ENCODE data around the gene PRDM1. TPM values are rescaled to one million over a fixed set of nuclear protein-coding genes. Genes with fewer than 3 reads are reported as not detected.

Gene PRDM1
- total RNA-seq, 2 donors from 2014 or later, result 25.2 to 107 TPM

GRCh38 chr6:106117579-106117978 lies 31.4 kb downstream of the PRDM1 start:
- H3K36me3 Mint-ChIP-seq (ENCODE audit: insufficient read depth in 2 of 2), result no peaks in the 10 kb centered on the region
- no peaks in the 10 kb centered on the region for H3K9me3 Mint-ChIP-seq
- peak; percentile 65 for DNase-seq
- peak overlapping the region; percentile 49 to 83 for H3K4me3 Mint-ChIP-seq
- H3K4me1 Mint-ChIP-seq (ENCODE audit: low read depth), result peaks cover 95% of the 10 kb centered on the region
- H3K27ac Mint-ChIP-seq, result peak overlapping the region; percentile 89
- H3K27me3 Mint-ChIP-seq (ENCODE audit: low read depth), result peaks cover 7% of the 10 kb centered on the region
- ATAC-seq (replicated peaks in 1 of 2), result peak; percentile 54 to 65

GRCh38 chr6:106118835-106119431 lies 32.8 kb downstream of the PRDM1 start:
- no peaks in the 10 kb centered on the region for H3K9me3 Mint-ChIP-seq
- H3K27ac Mint-ChIP-seq, result no peak overlapping the region
- ATAC-seq (replicated peaks in 1 of 2), result no peak
- peak overlapping the region in 1 of 2 donors; percentile 3 for H3K4me3 Mint-ChIP-seq
- peaks cover 89% of the 10 kb centered on the region for H3K4me1 Mint-ChIP-seq (ENCODE audit: low read depth)
- peaks cover 16% of the 10 kb centered on the region for H3K27me3 Mint-ChIP-seq (ENCODE audit: low read depth)
- no peak for DNase-seq
- no peaks in the 10 kb centered on the region for H3K36me3 Mint-ChIP-seq (ENCODE audit: insufficient read depth in 2 of 2)

- Mint-ChIP-seq H3K4me1 (ENCODE audit: low read depth) (peaks cover 89% of the 10 kb centered on the region), H3K27ac (no peak overlapping the region), H3K27me3 (ENCODE audit: low read depth) (peaks cover 23% of the 10 kb centered on the region), H3K9me3 (no peaks in the 10 kb centered on the region), H3K4me3 (peak overlapping the region in 1 of 2 donors; percentile 21), H3K36me3 (ENCODE audit: insufficient read depth in 2 of 2) (no peaks in the 10 kb centered on the region)
- ATAC-seq (replicated peaks in 1 of 2), result no peak
- no peak for DNase-seq
Observed at GRCh38 chr6:106119546-106119945, 33.4 kb downstream of the PRDM1 start.

- no peak for ATAC-seq (replicated peaks in 1 of 2)
- H3K27ac Mint-ChIP-seq, result no peak overlapping the region
- no peaks in the 10 kb centered on the region for H3K36me3 Mint-ChIP-seq (ENCODE audit: insufficient read depth in 2 of 2)
- no peak for DNase-seq
- H3K4me1 Mint-ChIP-seq (ENCODE audit: low read depth), result peaks cover 89% of the 10 kb centered on the region
- peaks cover 25% of the 10 kb centered on the region for H3K27me3 Mint-ChIP-seq (ENCODE audit: low read depth)
- no peaks in the 10 kb centered on the region for H3K9me3 Mint-ChIP-seq
- H3K4me3 Mint-ChIP-seq, result peak overlapping the region in 1 of 2 donors; percentile 21
Observed at GRCh38 chr6:106120006-106120405, 33.9 kb downstream of the PRDM1 start.

- Mint-ChIP-seq H3K27me3 (ENCODE audit: low read depth) (peaks cover 25% of the 10 kb centered on the region), H3K9me3 (no peaks in the 10 kb centered on the region), H3K4me1 (ENCODE audit: low read depth) (peaks cover 88% of the 10 kb centered on the region), H3K4me3 (peak overlapping the region in 1 of 2 donors; percentile 21), H3K27ac (no peak overlapping the region), H3K36me3 (ENCODE audit: insufficient read depth in 2 of 2) (no peaks in the 10 kb centered on the region)
- ATAC-seq (replicated peaks in 1 of 2) (no peak), DNase-seq (no peak)
Observed at GRCh38 chr6:106120406-106120805, 34.3 kb downstream of the PRDM1 start.

- Mint-ChIP-seq H3K9me3 (no peaks in the 10 kb centered on the region), H3K36me3 (ENCODE audit: insufficient read depth in 2 of 2) (no peaks in the 10 kb centered on the region), H3K27ac (no peak overlapping the region), H3K27me3 (ENCODE audit: low read depth) (peaks cover 25% of the 10 kb centered on the region), H3K4me3 (no peak overlapping the region), H3K4me1 (ENCODE audit: low read depth) (peaks cover 83% of the 10 kb centered on the region)
- ATAC-seq (replicated peaks in 1 of 2), result no peak
- DNase-seq, result no peak
Observed at GRCh38 chr6:106122306-106122918, 36.3 kb downstream of the PRDM1 start.

- ATAC-seq (replicated peaks in 1 of 2) (no peak), DNase-seq (no peak)
- Mint-ChIP-seq H3K4me3 (no peak overlapping the region), H3K36me3 (ENCODE audit: insufficient read depth in 2 of 2) (no peaks in the 10 kb centered on the region), H3K27ac (no peak overlapping the region), H3K27me3 (ENCODE audit: low read depth) (peaks cover 25% of the 10 kb centered on the region), H3K9me3 (no peaks in the 10 kb centered on the region), H3K4me1 (ENCODE audit: low read depth) (peaks cover 76% of the 10 kb centered on the region)
Observed at GRCh38 chr6:106122938-106123656, 37.0 kb downstream of the PRDM1 start.

- DNase-seq (no peak), ATAC-seq (replicated peaks in 1 of 2) (no peak)
- peaks cover 28% of the 10 kb centered on the region for H3K27me3 Mint-ChIP-seq (ENCODE audit: low read depth)
- H3K4me1 Mint-ChIP-seq (ENCODE audit: low read depth), result peaks cover 67% of the 10 kb centered on the region
- H3K9me3 Mint-ChIP-seq, result no peaks in the 10 kb centered on the region
- H3K27ac Mint-ChIP-seq, result no peak overlapping the region
- H3K36me3 Mint-ChIP-seq (ENCODE audit: insufficient read depth in 2 of 2), result no peaks in the 10 kb centered on the region
- peak overlapping the region in 1 of 2 donors; percentile 4 for H3K4me3 Mint-ChIP-seq
Observed at GRCh38 chr6:106124015-106124414, 37.9 kb downstream of the PRDM1 start.

GRCh38 chr6:106124437-106125430 lies 38.6 kb downstream of the PRDM1 start:
- no peak overlapping the region for H3K27ac Mint-ChIP-seq
- peak in 1 of 2 donors; percentile 13 for ATAC-seq (replicated peaks in 1 of 2)
- peaks cover 30% of the 10 kb centered on the region for H3K27me3 Mint-ChIP-seq (ENCODE audit: low read depth)

GRCh38 chr6:106125925-106126435 lies 39.8 kb downstream of the PRDM1 start:
- H3K27me3 Mint-ChIP-seq (ENCODE audit: low read depth), result peaks cover 30% of the 10 kb centered on the region
- ATAC-seq (replicated peaks in 1 of 2) (peak; percentile 77 to 85), DNase-seq (peak; percentile 62 to 73)
- no peaks in the 10 kb centered on the region for H3K36me3 Mint-ChIP-seq (ENCODE audit: insufficient read depth in 2 of 2)
- no peaks in the 10 kb centered on the region for H3K9me3 Mint-ChIP-seq
- peak overlapping the region; percentile 64 for H3K27ac Mint-ChIP-seq
- H3K4me1 Mint-ChIP-seq (ENCODE audit: low read depth), result peaks cover 51% of the 10 kb centered on the region
- H3K4me3 Mint-ChIP-seq, result peak overlapping the region; percentile 68 to 83

More at GRCh38 chr6:106124437-106125430, 38.6 kb downstream of the PRDM1 start:
- DNase-seq, result no peak
- Mint-ChIP-seq H3K36me3 (ENCODE audit: insufficient read depth in 2 of 2) (no peaks in the 10 kb centered on the region), H3K4me3 (peak overlapping the region in 1 of 2 donors; percentile 33), H3K4me1 (ENCODE audit: low read depth) (peaks cover 60% of the 10 kb centered on the region), H3K9me3 (no peaks in the 10 kb centered on the region)

- Mint-ChIP-seq H3K9me3 (no peaks in the 10 kb centered on the region), H3K4me3 (peak overlapping the region; percentile 68 to 83), H3K4me1 (ENCODE audit: low read depth) (peaks cover 48% of the 10 kb centered on the region), H3K27me3 (ENCODE audit: low read depth) (peaks cover 30% of the 10 kb centered on the region), H3K27ac (peak overlapping the region; percentile 61), H3K36me3 (ENCODE audit: insufficient read depth in 2 of 2) (no peaks in the 10 kb centered on the region)
- no peak for ATAC-seq (replicated peaks in 1 of 2)
- no peak for DNase-seq
Observed at GRCh38 chr6:106126482-106126881, 40.3 kb downstream of the PRDM1 start.

- Mint-ChIP-seq H3K27ac (no peak overlapping the region), H3K4me3 (no peak overlapping the region), H3K27me3 (ENCODE audit: low read depth) (peaks cover 13% of the 10 kb centered on the region), H3K4me1 (ENCODE audit: low read depth) (peaks cover 29% of the 10 kb centered on the region), H3K9me3 (no peaks in the 10 kb centered on the region), H3K36me3 (ENCODE audit: insufficient read depth in 2 of 2) (no peaks in the 10 kb centered on the region)
- no peak for ATAC-seq (replicated peaks in 1 of 2)
- DNase-seq, result no peak
Observed at GRCh38 chr6:106128981-106129781, 43.0 kb downstream of the PRDM1 start.

All from activated T-cell treated with anti-CD3 and anti-CD28 coated beads, Interleukin-2, amount 50 U/mL, for 72 hours (primary cell).